Measurements from ENCODE around the gene C10orf67. TPM values are rescaled to one million over a fixed set of nuclear protein-coding genes. Genes with fewer than 3 reads are reported as not detected.
"Not testable (repeated sequence)": the region's sequence is repeated elsewhere in the genome, so short reads cannot be mapped to it uniquely, and the experiment has no call there.

Gene C10orf67
- total RNA-seq, 4 donors from 2014 or later, result not detected

- no peak for ATAC-seq
- Histone ChIP-seq H3K9me3 (no peaks in the 10 kb centered on the region), H3K36me3 (no peaks in the 10 kb centered on the region), H3K27me3 (no peaks in the 10 kb centered on the region), H3K4me3 (no peak overlapping the region), H3K27ac (no peak overlapping the region), H3K4me1 (peaks cover 0 to 6% (median 0%) of the 10 kb centered on the region in 3 donors)
- 100% methylated on average over 3 of the region's 6 CpGs; no CpG with 5 or more reads in 1 of the 2 donors for WGBS, 2 donors (ENCODE audit: low coverage in 1 of 2)
- TF ChIP-seq EP300 (IDR thresholded peaks at IDR 0.05) (no peak), POLR2AphosphoS5 (IDR thresholded peaks at IDR 0.05) (no peak), POLR2A (IDR thresholded peaks at IDR 0.05) (no peak)
- TF ChIP-seq, protein P1, sequence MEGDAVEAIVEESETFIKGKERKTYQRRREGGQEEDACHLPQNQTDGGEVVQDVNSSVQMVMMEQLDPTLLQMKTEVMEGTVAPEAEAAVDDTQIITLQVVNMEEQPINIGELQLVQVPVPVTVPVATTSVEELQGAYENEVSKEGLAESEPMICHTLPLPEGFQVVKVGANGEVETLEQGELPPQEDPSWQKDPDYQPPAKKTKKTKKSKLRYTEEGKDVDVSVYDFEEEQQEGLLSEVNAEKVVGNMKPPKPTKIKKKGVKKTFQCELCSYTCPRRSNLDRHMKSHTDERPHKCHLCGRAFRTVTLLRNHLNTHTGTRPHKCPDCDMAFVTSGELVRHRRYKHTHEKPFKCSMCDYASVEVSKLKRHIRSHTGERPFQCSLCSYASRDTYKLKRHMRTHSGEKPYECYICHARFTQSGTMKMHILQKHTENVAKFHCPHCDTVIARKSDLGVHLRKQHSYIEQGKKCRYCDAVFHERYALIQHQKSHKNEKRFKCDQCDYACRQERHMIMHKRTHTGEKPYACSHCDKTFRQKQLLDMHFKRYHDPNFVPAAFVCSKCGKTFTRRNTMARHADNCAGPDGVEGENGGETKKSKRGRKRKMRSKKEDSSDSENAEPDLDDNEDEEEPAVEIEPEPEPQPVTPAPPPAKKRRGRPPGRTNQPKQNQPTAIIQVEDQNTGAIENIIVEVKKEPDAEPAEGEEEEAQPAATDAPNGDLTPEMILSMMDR (IDR thresholded peaks at IDR 0.05), result no peak
Measured at GRCh38 chr10:23316406-23316805, 28.2 kb downstream of the C10orf67 start.

GRCh38 chr10:23315966-23316365, 28.6 kb downstream of the C10orf67 start:
- no CpG with 5 or more reads among the region's 3 CpGs for WGBS, 2 donors (ENCODE audit: low coverage in 1 of 2)
- Histone ChIP-seq H3K4me3 (no peak overlapping the region), H3K9me3 (no peaks in the 10 kb centered on the region), H3K36me3 (no peaks in the 10 kb centered on the region), H3K27ac (no peak overlapping the region), H3K27me3 (no peaks in the 10 kb centered on the region), H3K4me1 (peaks cover 0 to 6% (median 0%) of the 10 kb centered on the region in 3 donors)
- TF ChIP-seq, protein P1 (IDR thresholded peaks at IDR 0.05), result no peak
- TF ChIP-seq POLR2A (IDR thresholded peaks at IDR 0.05) (no peak), POLR2AphosphoS5 (IDR thresholded peaks at IDR 0.05) (no peak), EP300 (IDR thresholded peaks at IDR 0.05) (no peak)
- no peak for ATAC-seq

- Histone ChIP-seq H3K27me3 (no peaks in the 10 kb centered on the region), H3K27ac (no peak overlapping the region), H3K4me1 (peaks cover 0 to 6% (median 0%) of the 10 kb centered on the region in 3 donors), H3K36me3 (no peaks in the 10 kb centered on the region), H3K9me3 (no peaks in the 10 kb centered on the region), H3K4me3 (no peak overlapping the region)
- ATAC-seq, result no peak
- TF ChIP-seq, protein P1 (IDR thresholded peaks at IDR 0.05), result peak; percentile 49 to 68 (median 66)
- no peak for TF ChIP-seq POLR2A (IDR thresholded peaks at IDR 0.05)
- WGBS, 2 donors (ENCODE audit: low coverage in 1 of 2), result 0 to 2% methylated on average over 3 of the region's 3 CpGs
Measured at GRCh38 chr10:23314835-23315239, 29.8 kb downstream of the C10orf67 start.

DNA sequence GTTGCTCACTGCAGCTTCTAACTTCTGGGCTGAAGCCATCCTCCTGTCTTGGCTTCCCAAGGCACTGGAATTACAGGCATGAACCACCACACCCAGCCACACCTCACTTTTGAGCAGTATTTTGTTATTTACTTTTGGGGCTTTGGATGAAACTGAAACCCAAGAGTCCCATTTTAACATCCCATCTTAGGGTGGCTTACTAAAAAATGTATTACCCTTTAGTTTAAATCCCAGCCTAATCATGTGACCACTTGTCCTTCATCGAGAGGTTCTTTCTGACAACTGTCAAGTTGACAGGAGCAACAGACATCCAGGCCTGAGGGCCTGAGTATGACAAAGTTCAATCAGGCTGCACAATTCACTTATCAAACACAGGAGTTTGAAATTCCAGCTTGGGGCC, 33.6 kb downstream of the C10orf67 start:
- no peaks in the 10 kb centered on the region for H3K9me3 ChIP-seq
- no peak overlapping the region for H3K4me3 ChIP-seq
- H3K27ac ChIP-seq, result no peak overlapping the region
- TF ChIP-seq POLR2A (IDR thresholded peaks at IDR 0.05), result no peak
- TF ChIP-seq, protein P1 (IDR thresholded peaks at IDR 0.05), result no peak
- no peak for TF ChIP-seq EP300 (IDR thresholded peaks at IDR 0.05)
- TF ChIP-seq POLR2AphosphoS5 (IDR thresholded peaks at IDR 0.05), result no peak
- ATAC-seq, result no peak
- H3K36me3 ChIP-seq, result no peaks in the 10 kb centered on the region
- 100% methylated on average over 1 of the region's 1 CpG; no CpG with 5 or more reads in 1 of the 2 donors for WGBS, 2 donors (ENCODE audit: low coverage in 1 of 2)
- H3K4me1 ChIP-seq, result no peaks in the 10 kb centered on the region
- no peaks in the 10 kb centered on the region for H3K27me3 ChIP-seq

- H3K4me3 ChIP-seq, result no peak overlapping the region
- TF ChIP-seq POLR2AphosphoS5 (IDR thresholded peaks at IDR 0.05), result no peak
- TF ChIP-seq EP300 (IDR thresholded peaks at IDR 0.05), result no peak
- TF ChIP-seq, protein P1 (IDR thresholded peaks at IDR 0.05), result no peak
- no peak for TF ChIP-seq POLR2A (IDR thresholded peaks at IDR 0.05)
- ATAC-seq, result no peak
- 0 to 13% methylated on average over 1 of the region's 1 CpG for WGBS, 2 donors (ENCODE audit: low coverage in 1 of 2)
- H3K36me3 ChIP-seq, result no peaks in the 10 kb centered on the region
- no peaks in the 10 kb centered on the region for H3K27me3 ChIP-seq
- no peaks in the 10 kb centered on the region for H3K4me1 ChIP-seq
- H3K27ac ChIP-seq, result no peak overlapping the region
- H3K9me3 ChIP-seq, result no peaks in the 10 kb centered on the region
Measured at GRCh38 chr10:23310404-23310803, 34.2 kb downstream of the C10orf67 start.

DNA sequence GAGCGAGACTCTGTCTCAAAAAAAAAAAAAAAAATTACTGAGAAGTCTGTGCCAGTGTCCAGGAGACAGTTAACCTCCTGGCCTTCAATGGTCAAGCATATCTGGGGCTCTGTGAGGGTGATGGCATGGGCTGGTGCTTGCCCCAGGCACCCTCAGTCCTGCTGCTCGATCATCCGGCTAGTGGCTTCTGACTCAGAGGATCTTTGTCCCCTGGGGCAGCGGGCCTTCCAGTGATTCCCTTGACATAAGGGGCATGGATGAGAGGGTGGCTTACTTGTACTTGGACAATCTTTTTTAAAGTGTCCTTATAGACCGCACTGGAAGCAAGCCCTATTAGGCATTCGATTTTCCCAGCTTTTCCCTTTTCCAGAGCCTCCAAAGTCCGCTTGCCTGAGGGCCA, 44.6 kb downstream of the C10orf67 start:
- not testable (repeated sequence) for H3K36me3 ChIP-seq, H3K4me3 ChIP-seq, H3K27me3 ChIP-seq, H3K4me1 ChIP-seq, ATAC-seq, H3K9me3 ChIP-seq, H3K27ac ChIP-seq
- WGBS, 2 donors (ENCODE audit: low coverage in 1 of 2), result 70 to 77% methylated on average over 5 to 6 of the region's 7 CpGs

Measured in gastroesophageal sphincter (tissue), 4 donors.